Activated CD4-positive, alpha-beta T cell treated with anti-CD3 and anti-CD28 coated beads, Interleukin-2, amount 50 U/mL, for 16 hours (primary cell): Measurements from ENCODE around the gene RPTOR.
"Not testable (repeated sequence)": the region's sequence is repeated elsewhere in the genome, so short reads cannot be mapped to it uniquely, and the experiment has no call there.

Experiments used
- DNase-seq: peaks from one replicate; pipeline ENCODE4 v3.0.0-alpha.2; 2020

RPTOR gene

GRCh38 chr17:80791758-80792284 is 247.2 kb downstream of the RPTOR start:
- peak; percentile 89 for DNase-seq

- no peak for DNase-seq
These were observed 247.7 kb downstream of the RPTOR start for GRCh38 chr17:80792373-80792781.

DNA sequence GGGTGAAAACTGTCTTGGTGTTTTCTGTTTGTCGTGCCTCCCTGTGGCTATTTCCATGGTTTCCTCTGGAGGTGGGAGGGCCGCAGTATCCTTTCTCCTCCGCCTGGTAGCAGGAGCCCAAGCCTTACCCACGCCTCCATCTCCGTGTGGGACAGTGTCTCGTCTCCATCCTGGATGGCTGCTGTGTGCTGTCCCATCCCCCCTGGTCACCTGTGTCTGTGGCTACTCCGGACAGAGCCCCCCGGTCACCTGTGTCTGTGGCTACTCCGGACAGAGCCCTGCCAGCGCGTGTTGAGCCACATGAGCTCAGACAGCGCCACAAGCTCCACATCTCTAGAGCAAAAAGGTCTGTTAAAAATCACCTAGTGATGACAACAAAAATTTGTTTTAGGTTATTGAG is 248.8 kb downstream of the RPTOR start:
- no peak for DNase-seq

DNA sequence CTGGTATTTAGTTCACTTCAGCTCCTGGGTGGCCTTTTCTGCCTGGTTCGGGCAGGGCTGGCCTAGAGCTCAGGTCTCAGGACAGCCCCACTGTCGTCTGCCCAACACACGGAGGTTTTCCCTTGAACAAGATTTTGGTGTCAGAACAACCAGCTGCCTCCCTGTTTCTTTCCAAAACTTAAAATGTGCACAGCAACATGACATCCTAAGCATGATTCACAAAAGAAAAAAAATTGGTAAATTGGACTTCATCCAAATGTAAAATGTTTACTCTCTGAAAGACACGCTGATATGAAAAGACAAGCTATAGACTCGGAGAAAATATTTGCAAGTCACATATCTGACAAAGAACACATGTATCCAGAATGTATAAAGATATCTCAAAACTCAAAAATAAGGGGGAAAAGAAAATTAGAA is 249.2 kb downstream of the RPTOR start:
- no peak for DNase-seq

DNA sequence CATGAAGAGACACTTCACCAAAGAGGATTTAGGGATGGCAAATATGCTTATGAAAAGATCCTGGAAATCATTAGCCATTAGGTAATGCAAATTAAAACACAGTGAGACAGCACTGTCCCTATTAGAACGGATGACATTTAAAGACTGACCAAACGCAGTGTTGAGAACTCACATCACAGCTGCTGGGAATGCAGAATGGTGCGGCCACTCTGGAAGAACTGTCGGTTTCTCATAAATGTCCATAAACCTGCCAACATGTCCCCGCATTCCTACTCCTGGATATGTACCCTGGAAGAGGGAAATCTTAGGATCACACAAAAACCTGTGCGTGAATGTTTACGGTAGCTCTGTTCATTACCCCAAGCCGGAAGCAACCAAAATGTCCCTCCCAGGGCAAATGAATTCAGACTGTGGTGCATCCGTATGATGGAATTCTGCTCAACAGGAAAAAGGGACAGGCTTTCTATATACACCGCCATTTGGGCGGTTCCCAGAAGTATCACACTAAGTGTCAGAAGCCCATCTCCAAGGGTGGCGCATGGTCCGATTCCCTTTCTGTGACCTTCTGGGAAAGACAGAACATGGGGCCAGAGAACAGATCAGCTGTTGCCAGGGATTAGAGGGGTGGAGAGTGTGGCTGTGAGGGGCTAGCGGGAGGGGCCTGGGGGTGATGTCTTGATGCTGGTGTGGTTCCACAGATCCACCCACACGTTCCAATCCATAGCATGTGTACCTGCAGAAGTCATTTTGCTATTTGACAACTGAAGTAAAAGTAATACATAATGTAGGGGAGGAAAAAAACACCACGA is 249.8 kb downstream of the RPTOR start:
- DNase-seq = no peak

DNA sequence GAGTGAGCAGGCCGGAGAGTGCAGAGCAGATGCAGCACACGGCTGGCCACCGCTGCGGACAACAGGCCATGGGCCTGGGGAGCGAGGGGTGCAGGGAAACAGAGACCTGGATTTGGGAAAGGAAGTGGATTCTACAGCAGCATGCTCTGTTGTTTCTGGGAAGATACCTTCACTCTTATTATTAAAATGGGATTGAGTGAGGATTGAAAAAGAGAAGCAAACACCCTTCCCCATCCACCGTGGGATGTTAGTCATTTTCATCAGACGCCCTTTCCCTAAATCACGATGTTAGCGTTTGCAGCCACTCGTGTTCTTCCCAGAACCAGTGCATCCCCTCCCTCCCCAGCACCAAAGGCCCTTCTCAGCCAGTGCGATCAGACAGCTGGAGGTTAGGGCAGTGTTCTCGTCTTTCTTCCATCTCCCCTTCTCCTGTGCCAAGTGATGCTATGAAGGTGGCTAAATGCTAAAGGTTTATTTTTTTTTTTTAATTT is 250.5 kb downstream of the RPTOR start:
- no peak for DNase-seq

GRCh38 chr17:80795754-80796153 is 251.1 kb downstream of the RPTOR start:
- no peak for DNase-seq

DNA sequence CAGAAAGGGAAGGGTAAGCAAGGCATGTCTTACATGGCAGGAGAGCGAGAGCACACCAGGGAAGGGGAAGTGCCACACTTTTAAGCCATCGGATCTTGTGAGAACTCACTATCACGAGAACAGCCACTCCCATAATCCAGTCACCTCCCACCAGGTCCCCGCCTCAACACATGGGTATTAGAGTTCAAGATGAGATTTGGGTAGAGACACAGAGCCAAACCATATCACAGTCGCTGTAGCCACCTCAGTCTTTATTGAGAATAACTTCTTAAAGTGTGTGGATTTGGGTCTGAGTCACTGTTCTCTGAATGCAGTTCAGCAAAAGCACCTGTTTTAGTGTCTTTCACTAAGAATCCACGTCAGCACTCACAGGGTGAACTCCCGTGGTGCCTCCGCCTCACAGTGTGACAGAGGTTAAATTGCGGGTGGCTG is 251.8 kb downstream of the RPTOR start:
- no peak for DNase-seq

- not testable (repeated sequence) for DNase-seq
These were observed 252.6 kb downstream of the RPTOR start for GRCh38 chr17:80797222-80797621.

- DNase-seq = no peak
These were observed 253.3 kb downstream of the RPTOR start for GRCh38 chr17:80797741-80798594.

DNA sequence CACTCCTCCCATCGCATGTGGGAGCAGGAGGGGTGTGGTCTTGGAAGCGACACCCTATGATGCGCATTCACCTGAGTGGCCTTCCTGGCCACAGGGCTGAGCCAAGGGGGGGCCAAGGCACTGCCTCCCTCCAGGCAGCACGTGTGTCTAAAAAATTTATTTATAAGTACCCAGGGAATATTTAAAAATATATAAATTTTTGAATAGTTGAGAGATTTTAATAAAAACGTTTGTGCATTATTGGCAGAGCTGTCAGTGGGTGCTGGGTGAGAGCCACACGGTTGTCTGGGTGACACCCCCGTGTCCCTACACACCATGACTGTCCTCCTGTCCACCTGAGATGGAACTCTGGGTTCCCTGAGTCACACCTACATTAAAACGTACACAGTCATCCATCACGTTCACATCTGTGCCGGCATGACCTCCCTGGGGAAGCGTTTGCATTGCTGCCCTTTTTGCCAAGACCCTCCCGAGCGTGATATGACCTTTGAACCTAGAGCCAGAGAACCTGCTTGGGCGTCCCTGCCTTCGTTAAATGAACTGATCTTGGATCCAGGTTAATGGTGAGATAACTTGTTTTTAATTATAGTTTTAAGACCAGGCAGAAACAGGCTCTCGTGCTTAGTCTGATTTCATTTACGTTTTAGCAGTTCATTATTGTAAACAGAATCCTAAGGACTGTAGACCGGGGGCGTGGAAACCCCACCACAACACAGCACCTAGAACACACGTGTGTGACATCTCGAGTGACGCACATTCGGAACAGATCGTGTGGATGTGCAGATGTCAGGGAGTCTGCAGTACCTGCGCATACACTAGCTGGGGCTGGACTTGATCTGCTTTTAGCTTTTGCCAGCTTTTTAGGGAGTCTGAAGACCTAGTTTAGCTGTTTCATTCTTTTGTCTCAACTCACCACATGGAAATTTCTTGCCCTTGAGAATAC is 254.2 kb downstream of the RPTOR start:
- DNase-seq = no peak

DNA sequence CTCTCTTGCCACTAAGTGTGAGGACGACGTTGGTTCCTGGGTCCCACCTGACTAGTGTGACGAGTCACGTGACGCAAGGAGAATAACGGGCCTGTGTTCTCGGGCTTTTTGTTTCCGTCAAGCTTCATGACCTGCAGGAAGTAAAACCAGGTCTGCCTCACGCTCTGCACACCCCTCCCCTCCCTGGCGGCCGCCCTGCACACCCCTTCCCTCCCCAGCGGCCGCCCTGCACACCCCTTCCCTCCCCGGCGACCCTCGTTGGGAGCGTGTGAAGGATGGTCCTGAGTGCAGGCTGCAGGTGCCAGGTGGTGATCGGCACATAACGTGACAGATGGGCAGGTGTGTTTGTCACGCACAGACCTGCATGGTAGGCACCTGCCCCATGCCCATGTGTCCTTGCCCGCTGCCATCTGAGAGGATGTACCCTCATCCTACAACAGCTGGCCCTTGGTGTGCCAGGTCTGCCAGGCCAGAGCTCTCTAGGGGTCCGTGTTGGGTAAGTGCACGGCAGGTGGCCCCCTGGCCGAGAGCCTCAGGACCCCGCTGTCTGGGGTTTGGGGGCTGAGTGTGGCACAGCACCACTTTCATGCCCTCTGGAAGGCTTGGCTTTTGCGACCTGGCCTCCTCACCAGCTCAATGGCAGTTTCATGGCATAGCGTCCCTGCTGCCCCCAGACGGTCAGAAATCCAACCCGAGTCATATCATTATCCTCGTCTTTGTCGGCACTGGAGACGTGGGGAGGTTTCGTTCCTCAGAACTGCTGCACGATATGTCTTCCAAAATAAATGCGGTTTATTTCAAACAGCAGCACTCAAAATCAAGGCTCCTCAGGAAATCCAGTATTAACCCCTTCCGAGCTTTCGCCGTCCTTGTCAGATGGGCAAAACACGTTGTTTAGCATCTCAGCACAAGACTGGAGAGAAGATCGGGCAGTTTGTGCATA is 255.2 kb downstream of the RPTOR start:
- no peak for DNase-seq

DNA sequence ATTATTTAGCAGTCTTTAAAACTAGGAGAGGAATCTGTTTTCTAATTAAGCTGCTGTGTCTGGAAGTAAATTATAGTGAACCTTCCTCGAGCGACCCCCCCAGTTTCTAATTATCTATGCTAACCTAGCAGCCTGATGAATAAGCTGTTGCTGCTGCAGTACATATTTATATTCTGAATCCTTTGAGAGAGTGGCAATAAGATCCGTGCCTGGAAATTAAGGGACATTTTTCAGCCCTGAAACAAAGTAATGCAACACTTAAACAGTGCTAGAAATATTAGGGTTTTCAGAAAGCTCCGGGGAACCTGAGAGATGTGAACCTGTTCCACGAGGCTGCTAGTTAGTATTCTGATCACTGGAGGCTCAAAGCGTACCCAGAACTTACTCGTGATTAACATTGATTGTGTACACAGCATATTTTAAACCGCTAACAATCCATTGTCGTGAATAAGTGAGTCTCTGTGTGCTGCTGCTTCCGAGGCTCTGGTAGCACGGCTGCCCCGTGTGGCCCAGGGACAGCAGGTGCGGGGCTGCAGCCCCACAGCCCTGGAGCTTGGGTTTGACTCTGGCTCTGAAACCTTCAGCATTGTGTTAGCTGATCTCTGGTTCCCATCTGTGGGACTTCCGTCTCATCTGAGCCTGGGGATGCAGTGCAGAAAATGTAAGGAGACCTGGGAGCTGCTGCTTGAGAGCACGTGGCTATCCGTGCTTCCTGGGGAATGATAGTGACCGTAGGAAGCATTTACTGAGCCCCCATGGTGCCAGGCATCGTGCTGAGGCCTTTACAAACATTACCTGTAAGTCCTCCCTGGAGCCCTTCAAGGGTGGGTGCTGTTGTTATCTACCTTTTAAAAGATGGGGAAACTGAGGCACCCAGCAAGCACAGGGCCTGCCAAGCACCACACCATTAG is 256.1 kb downstream of the RPTOR start:
- no peak for DNase-seq

GRCh38 chr17:80802626-80803450 is 258.2 kb downstream of the RPTOR start:
- DNase-seq = no peak

GRCh38 chr17:80803451-80804428 is 259.1 kb downstream of the RPTOR start:
- no peak for DNase-seq

DNA sequence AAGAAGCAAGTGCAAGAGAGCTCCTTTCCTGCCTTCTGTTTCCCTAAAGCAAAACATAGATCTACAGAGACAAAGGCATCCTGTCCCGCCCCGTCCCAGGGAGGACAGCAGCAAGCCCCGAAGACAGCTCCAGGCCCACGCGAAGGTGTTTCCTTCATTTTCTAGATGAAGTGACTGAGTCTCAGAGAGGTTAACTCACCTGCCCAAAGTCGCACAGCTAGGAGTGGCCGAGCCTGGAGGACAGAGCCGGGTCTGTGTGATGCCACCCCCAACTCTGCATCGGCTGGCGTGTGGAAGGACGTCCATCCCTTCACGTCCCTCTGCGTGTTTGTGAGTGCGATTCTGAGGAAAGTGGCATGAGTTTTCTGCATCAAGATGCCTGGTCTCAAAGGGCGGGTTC is 259.8 kb downstream of the RPTOR start:
- DNase-seq = no peak

- no peak for DNase-seq
These were observed 260.6 kb downstream of the RPTOR start for GRCh38 chr17:80805032-80805751.
